ENCODE measurements around the gene DOK7.

The DOK7 gene

DNA sequence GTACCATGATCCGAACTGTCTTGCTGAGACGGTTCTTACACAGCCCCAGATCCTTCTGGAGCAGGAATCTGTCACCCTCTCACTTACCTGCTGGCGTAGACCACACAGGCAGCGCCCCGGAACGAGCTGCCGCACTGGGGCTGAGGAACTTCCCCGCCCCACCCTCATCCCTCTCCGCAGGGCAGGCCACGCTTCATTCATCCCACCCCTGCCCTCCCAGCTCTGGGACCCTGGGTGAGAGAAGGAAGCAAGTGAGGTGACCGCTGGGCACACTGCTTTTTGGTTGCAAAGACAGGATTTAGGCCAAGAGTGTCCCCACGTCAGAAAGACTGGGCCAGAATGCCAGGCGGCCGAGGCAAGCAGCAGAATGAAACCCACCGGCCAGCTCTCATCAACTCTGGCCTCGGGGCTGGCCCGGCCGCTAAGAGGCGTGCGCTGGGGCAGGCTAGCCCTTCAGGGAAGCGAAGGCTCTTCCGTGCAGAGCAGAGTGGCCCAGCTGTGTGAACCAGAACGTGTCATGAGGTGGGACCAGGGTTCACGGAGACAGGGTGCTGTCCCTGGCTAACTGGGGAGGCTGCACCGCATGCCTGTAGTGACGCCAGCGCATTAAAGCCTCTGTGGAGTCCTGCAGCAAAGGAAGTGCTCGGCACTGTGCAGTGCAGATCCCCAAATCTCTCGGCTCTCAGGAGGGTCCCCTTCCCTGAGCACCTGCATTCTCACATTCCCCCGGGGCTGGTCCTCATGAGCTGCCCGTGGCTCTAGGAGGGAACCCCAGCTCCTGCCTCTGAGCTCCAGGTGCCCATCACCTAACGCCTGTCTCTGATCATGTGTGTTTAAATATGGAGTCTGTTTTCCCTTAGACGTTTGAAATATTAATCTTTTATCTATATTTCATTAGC is 62.7 kb downstream of the DOK7 start:
- ATAC-seq, result no peak

DNA sequence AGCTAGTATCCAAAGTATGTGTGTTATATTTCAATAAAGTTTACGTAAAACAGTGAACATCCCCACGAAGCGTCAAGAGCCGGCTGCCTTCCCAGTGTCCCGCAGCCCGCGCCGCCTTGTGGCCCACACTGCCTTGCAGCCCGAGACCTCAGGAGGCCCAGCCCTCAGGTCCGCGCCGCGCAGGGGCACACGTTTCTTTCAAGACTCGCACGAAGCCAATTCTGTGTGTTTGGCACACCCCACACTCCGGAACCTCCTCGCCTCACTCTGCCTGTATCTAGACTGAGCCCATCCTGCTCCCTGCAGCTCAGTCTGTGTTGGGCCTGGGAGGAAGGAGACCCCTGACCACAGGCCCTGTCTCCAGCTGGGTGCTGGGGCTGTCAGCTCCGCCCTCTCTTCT is 63.4 kb downstream of the DOK7 start:
- no peak for ATAC-seq
- TF ChIP-seq, protein P1, sequence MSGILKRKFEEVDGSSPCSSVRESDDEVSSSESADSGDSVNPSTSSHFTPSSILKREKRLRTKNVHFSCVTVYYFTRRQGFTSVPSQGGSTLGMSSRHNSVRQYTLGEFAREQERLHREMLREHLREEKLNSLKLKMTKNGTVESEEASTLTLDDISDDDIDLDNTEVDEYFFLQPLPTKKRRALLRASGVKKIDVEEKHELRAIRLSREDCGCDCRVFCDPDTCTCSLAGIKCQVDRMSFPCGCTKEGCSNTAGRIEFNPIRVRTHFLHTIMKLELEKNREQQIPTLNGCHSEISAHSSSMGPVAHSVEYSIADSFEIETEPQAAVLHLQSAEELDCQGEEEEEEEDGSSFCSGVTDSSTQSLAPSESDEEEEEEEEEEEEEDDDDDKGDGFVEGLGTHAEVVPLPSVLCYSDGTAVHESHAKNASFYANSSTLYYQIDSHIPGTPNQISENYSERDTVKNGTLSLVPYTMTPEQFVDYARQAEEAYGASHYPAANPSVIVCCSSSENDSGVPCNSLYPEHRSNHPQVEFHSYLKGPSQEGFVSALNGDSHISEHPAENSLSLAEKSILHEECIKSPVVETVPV (CRISPR knock-in tag; IDR thresholded peaks at IDR 0.05), result no peak
- TF ChIP-seq ZC3H10 (CRISPR knock-in tag; IDR thresholded peaks at IDR 0.05), result no peak
- no peak for TF ChIP-seq ISL1 (CRISPR knock-in tag; IDR thresholded peaks at IDR 0.05)

More for the DNA sequence above, 62.7 kb downstream of the DOK7 start:
- TF ChIP-seq, protein P2, sequence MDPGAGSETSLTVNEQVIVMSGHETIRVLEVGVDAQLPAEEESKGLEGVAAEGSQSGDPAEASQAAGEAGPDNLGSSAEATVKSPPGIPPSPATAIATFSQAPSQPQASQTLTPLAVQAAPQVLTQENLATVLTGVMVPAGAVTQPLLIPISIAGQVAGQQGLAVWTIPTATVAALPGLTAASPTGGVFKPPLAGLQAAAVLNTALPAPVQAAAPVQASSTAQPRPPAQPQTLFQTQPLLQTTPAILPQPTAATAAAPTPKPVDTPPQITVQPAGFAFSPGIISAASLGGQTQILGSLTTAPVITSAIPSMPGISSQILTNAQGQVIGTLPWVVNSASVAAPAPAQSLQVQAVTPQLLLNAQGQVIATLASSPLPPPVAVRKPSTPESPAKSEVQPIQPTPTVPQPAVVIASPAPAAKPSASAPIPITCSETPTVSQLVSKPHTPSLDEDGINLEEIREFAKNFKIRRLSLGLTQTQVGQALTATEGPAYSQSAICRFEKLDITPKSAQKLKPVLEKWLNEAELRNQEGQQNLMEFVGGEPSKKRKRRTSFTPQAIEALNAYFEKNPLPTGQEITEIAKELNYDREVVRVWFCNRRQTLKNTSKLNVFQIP (CRISPR knock-in tag; IDR thresholded peaks at IDR 0.05; ENCODE audit: borderline replicate concordance, low read depth), result no peak
- no peak for TF ChIP-seq ZFP30 (CRISPR knock-in tag; IDR thresholded peaks at IDR 0.05)
- TF ChIP-seq CSDC2 (CRISPR knock-in tag; IDR thresholded peaks at IDR 0.05), result no peak
- TF ChIP-seq ZNF8 (CRISPR knock-in tag; IDR thresholded peaks at IDR 0.05), result no peak
- TF ChIP-seq, protein P3, sequence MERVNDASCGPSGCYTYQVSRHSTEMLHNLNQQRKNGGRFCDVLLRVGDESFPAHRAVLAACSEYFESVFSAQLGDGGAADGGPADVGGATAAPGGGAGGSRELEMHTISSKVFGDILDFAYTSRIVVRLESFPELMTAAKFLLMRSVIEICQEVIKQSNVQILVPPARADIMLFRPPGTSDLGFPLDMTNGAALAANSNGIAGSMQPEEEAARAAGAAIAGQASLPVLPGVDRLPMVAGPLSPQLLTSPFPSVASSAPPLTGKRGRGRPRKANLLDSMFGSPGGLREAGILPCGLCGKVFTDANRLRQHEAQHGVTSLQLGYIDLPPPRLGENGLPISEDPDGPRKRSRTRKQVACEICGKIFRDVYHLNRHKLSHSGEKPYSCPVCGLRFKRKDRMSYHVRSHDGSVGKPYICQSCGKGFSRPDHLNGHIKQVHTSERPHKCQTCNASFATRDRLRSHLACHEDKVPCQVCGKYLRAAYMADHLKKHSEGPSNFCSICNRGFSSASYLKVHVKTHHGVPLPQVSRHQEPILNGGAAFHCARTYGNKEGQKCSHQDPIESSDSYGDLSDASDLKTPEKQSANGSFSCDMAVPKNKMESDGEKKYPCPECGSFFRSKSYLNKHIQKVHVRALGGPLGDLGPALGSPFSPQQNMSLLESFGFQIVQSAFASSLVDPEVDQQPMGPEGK (CRISPR knock-in tag; IDR thresholded peaks at IDR 0.05; ENCODE audit: borderline replicate concordance), result no peak
- no peak for TF ChIP-seq PPARA (CRISPR knock-in tag; IDR thresholded peaks at IDR 0.05; ENCODE audit: borderline replicate concordance)
- TF ChIP-seq ISL1 (CRISPR knock-in tag; IDR thresholded peaks at IDR 0.05), result no peak
- no peak for TF ChIP-seq TCF4 (CRISPR knock-in tag; IDR thresholded peaks at IDR 0.05; ENCODE audit: borderline replicate concordance)
- no peak for TF ChIP-seq ZC3H10 (CRISPR knock-in tag; IDR thresholded peaks at IDR 0.05)
- no peak for TF ChIP-seq BACH2 (CRISPR knock-in tag; IDR thresholded peaks at IDR 0.05; ENCODE audit: borderline replicate concordance)

DNA sequence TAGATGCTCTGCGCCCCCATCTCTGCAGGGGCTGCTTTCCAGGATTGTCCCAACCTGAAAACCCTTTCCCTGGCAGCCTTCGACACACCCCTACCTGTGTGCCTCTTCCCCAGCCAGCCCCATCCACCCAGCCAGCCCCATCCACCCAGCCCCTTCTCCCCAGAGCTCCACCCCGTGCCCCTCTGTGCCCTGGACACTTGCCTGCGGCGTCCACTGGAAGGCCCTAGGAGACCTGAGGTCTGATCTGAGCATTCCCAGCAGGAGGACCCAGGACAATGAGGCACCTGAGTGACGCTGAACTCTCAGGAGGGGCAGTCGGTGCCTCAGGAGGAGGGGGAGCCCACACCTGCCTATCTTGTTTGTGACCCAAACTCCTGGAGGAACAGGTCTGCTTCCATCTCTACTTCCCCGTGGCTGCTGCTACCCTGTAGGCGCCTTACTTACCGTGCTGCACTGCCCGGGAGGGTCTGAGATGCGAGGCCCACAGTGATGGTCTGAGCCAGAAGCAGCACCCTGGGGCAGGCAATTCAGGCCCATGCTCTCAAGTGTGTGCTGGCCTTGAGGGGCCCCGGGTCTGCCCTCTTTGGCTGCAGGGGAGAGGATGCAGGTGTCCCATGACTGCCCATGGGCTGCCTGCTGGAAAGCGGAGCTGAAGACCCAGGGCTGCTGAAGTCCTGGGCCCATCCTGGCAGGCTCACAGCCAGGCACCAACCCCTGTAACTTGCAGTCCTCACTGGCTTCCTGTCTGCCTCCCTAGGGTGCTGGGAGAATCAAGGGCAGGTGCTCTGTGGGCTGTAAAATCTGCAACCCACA is 64.2 kb downstream of the DOK7 start:
- TF ChIP-seq ZNF8 (CRISPR knock-in tag; IDR thresholded peaks at IDR 0.05), result no peak
- TF ChIP-seq ZNF70 (CRISPR knock-in tag; IDR thresholded peaks at IDR 0.05), result no peak
- TF ChIP-seq ISL1 (CRISPR knock-in tag; IDR thresholded peaks at IDR 0.05), result no peak
- TF ChIP-seq, protein P4, sequence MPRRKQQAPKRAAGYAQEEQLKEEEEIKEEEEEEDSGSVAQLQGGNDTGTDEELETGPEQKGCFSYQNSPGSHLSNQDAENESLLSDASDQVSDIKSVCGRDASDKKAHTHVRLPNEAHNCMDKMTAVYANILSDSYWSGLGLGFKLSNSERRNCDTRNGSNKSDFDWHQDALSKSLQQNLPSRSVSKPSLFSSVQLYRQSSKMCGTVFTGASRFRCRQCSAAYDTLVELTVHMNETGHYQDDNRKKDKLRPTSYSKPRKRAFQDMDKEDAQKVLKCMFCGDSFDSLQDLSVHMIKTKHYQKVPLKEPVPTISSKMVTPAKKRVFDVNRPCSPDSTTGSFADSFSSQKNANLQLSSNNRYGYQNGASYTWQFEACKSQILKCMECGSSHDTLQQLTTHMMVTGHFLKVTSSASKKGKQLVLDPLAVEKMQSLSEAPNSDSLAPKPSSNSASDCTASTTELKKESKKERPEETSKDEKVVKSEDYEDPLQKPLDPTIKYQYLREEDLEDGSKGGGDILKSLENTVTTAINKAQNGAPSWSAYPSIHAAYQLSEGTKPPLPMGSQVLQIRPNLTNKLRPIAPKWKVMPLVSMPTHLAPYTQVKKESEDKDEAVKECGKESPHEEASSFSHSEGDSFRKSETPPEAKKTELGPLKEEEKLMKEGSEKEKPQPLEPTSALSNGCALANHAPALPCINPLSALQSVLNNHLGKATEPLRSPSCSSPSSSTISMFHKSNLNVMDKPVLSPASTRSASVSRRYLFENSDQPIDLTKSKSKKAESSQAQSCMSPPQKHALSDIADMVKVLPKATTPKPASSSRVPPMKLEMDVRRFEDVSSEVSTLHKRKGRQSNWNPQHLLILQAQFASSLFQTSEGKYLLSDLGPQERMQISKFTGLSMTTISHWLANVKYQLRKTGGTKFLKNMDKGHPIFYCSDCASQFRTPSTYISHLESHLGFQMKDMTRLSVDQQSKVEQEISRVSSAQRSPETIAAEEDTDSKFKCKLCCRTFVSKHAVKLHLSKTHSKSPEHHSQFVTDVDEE (CRISPR knock-in tag; IDR thresholded peaks at IDR 0.05), result no peak
- TF ChIP-seq CSDC2 (CRISPR knock-in tag; IDR thresholded peaks at IDR 0.05), result no peak
- no peak for TF ChIP-seq OSR1 (CRISPR knock-in tag; IDR thresholded peaks at IDR 0.05)
- no peak for TF ChIP-seq BACH2 (CRISPR knock-in tag; IDR thresholded peaks at IDR 0.05; ENCODE audit: borderline replicate concordance)
- no peak for TF ChIP-seq PPARA (CRISPR knock-in tag; IDR thresholded peaks at IDR 0.05; ENCODE audit: borderline replicate concordance)
- no peak for TF ChIP-seq ZFP30 (CRISPR knock-in tag; IDR thresholded peaks at IDR 0.05)

DNA sequence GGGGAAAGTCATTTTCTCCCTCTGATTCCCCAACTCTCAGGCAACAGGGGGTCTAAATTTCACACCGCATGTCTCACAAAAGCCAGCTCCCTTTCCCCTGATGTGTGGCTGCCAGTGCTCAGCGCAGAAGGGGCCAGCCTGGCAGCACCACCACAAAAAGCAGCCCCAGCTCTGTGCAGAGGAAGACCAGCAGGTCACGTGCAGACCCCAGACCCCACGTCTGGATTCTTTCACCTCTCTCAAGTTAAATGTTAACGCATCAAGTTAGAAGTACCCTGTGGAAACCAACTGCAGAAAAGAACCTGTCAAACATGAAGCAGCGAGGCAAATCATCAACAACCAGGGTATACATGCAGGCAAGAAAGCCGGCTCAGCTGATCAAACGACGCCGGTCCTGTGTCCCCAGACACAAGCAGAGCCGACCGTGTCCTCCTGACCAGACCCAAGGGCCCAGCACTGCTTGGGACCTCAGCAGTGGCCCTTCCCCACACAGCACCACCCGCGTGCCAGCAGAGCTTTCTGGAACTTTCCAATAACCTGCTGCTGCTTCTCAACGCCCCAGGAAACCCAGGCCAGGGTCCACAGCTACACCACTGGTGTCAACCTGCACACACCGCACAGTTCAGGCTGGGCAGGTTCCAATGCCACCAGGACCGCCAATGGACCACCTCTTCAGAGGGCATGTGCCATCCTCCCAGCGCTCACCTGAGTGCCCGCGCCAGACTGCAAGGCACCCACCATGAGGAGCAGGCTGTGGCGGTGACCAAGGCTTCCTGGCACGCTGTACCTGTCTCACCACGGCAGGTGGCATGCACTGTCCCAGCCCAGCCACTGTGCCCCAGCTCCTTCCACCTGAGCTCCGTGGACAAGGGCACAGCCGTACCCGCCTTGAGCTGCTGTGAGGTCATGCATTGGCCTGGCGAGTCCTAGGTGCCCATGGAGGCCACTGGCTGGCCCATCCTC is 65.1 kb downstream of the DOK7 start:
- TF ChIP-seq ISL1 (CRISPR knock-in tag; IDR thresholded peaks at IDR 0.05) (no peak), PPARA (CRISPR knock-in tag; IDR thresholded peaks at IDR 0.05; ENCODE audit: borderline replicate concordance) (no peak)
- ATAC-seq, result no peak

More for the DNA sequence above, 64.2 kb downstream of the DOK7 start:
- ATAC-seq, result no peak
